Measurements from ENCODE around the gene FN3K. TPM values are rescaled to one million over a fixed set of nuclear protein-coding genes. Genes with fewer than 3 reads are reported as not detected.

Gene FN3K
- total and polyA plus RNA-seq, 3 donors from 2014 or later = 12.4 to 31.7 (median 29.7) TPM

DNA sequence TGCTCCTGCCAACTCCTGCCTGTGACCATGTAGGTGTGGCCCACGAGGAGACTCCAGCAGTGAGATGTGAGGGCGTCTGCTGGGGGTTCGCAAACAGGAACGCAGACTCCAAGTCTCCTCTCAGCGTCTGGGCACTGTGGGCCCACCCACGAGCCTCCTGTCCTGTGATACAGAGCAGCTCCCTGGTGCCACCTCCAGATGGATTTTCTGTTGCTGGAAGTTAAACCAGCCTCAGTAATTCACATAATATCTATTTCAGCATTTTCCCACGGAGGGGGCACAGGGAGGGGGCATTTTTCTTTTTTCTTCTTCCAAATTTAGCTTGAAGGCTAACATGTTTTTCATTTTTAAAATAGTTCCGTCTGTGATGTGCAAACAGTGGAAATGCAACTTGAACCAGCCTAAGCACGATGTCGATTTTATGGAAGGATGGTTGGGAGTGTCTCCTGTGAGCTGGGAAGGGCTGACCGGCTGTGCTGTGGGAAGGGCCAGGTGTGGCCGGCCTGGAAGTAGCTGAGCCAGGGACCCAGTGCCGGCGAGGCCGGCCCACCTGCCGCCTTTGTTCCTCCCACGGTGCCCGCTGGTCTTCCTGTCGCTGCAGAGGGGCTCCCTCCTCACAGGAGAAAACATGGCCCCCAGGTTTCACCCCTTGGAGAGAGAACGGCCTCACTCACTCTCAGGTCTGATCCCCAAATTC, 33.0 kb upstream of the FN3K start:
- intact Hi-C loops (cut with DNase I; ENCODE audit: low total_unique reads) = no loop called here
- Histone ChIP-seq H3K27me3 (no peaks in the 10 kb centered on the region), H3K4me3 (no peak overlapping the region), H3K4me1 (no peaks in the 10 kb centered on the region), H3K9me3 (no peaks in the 10 kb centered on the region), H3K36me3 (ENCODE audit: low read depth, missing control alignments) (no peaks in the 10 kb centered on the region), H3K27ac (no peak overlapping the region)
- no peak for DNase-seq
- 56 to 59% methylated on average over 19 to 20 of the region's 20 CpGs for WGBS, 2 donors
- TF ChIP-seq POLR2A (IDR thresholded peaks at IDR 0.05) (no peak), CTCF (IDR thresholded peaks at IDR 0.05) (no peak)

GRCh38 chr17:82703036-82703745, 32.2 kb upstream of the FN3K start:
- Histone ChIP-seq H3K27ac (no peak overlapping the region), H3K9me3 (no peaks in the 10 kb centered on the region), H3K27me3 (no peaks in the 10 kb centered on the region), H3K36me3 (ENCODE audit: low read depth, missing control alignments) (no peaks in the 10 kb centered on the region), H3K4me1 (no peaks in the 10 kb centered on the region), H3K4me3 (no peak overlapping the region)
- WGBS, 2 donors = 80 to 81% methylated on average over 10 to 26 of the region's 26 CpGs
- TF ChIP-seq POLR2A (IDR thresholded peaks at IDR 0.05) (no peak), CTCF (IDR thresholded peaks at IDR 0.05) (no peak)
- no peak for DNase-seq
- intact Hi-C loops (cut with DNase I; ENCODE audit: low total_unique reads) = no loop called here

DNA sequence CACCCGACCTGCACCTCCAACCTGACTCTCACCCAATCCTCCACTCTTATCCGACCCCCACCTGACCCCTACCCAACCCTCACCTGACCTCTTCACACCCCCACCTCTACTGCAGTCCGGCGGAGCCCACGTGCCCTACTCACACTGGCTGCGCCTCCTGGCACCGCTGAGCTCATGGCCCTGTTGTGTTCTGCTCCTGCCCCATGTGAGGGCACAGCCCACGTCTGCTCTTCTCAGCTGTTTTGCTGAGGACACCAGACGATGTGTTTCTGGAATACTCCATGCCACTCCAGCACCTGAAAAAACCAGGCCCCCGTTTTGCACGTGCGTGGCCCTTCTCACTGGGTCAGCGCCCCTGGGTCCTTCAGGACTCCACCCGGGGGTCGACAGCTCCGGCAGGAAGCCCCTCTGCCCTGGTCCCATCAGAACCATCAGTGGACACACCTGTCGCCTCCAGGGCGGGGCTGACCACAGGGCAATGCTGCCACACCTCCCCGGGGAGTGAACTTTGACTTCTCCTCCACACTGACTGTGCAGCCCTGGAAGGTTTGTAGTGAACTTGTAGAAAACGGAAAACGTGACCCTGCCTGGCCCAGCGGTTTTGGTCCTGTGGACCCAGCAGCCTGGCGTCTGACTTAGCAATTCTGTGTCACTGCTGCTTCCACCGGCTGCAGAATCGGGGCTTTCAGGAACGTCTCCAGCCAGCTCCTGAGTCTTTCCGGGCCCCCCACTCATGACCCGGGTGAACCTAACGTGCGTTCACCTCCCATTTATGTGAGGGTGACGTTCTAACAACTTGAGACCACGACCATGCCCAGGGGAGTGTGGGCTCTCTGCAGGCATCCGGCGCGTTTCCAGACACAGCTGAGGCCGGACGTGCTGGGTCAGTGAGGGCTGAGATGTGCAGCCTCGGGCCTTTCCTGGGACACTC, 31.2 kb upstream of the FN3K start:
- H3K4me3 ChIP-seq = no peak overlapping the region
- no peaks in the 10 kb centered on the region for H3K9me3 ChIP-seq
- H3K36me3 ChIP-seq (ENCODE audit: low read depth, missing control alignments) = no peaks in the 10 kb centered on the region
- H3K27ac ChIP-seq = no peak overlapping the region
- intact Hi-C loops (cut with DNase I; ENCODE audit: low total_unique reads) = no loop called here
- WGBS, 2 donors = 69 to 83% methylated on average over 30 to 38 of the region's 38 CpGs
- no peaks in the 10 kb centered on the region for H3K4me1 ChIP-seq
- TF ChIP-seq CTCF (IDR thresholded peaks at IDR 0.05) (no peak), POLR2A (IDR thresholded peaks at IDR 0.05) (no peak)
- no peaks in the 10 kb centered on the region for H3K27me3 ChIP-seq
- peak; percentile 34 for DNase-seq

DNA sequence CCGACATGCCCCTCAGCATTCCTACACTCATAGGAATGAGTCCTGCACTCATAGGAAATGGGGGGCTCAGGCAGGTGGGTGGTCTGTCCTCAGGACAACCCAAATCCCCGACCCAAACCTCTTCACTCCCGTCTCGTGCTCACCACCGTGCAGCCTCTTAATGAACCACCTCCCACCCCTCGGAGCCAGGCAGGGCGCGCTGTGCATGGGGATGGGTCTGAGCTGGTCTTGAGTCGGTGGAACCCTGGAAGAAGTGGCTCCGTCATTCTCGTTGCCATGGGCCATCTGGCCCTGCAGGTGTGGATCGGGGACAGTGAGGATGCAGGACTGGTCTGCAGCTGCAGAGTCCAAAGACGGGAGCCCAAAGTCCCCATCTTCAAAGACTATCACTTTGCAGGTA, 30.5 kb upstream of the FN3K start:
- no peak overlapping the region for H3K4me3 ChIP-seq
- 60 to 78% methylated on average over 2 to 13 of the region's 13 CpGs for WGBS, 2 donors
- TF ChIP-seq CTCF (IDR thresholded peaks at IDR 0.05) (no peak), POLR2A (IDR thresholded peaks at IDR 0.05) (no peak)
- no peak for DNase-seq
- H3K27me3 ChIP-seq = no peaks in the 10 kb centered on the region
- no peak overlapping the region for H3K27ac ChIP-seq
- H3K36me3 ChIP-seq (ENCODE audit: low read depth, missing control alignments) = no peaks in the 10 kb centered on the region
- intact Hi-C loops (cut with DNase I; ENCODE audit: low total_unique reads) = no loop called here
- no peaks in the 10 kb centered on the region for H3K4me1 ChIP-seq
- H3K9me3 ChIP-seq = no peaks in the 10 kb centered on the region

Measured in testis (tissue), 3 donors.